Measurements from ENCODE around the gene NT5M.
"Not testable (repeated sequence)": the region's sequence is repeated elsewhere in the genome, so short reads cannot be mapped to it uniquely, and the experiment has no call there.

NT5M gene

GRCh38 chr17:17300624-17301568 is 2.3 kb upstream of the NT5M start:
- peak overlapping the region; percentile 5 for H3K27ac ChIP-seq
- no peak for TF ChIP-seq CTCF (IDR thresholded peaks at IDR 0.05)
- H3K36me3 ChIP-seq (ENCODE audit: control insufficient read depth, insufficient read depth, low read length): no peaks in the 10 kb centered on the region
- no peak overlapping the region for H3K4me2 ChIP-seq (ENCODE audit: low read length)
- H3K27me3 ChIP-seq (ENCODE audit: control insufficient read depth, insufficient read depth, low read length): no peaks in the 10 kb centered on the region
- H3K4me1 ChIP-seq: peaks cover 6% of the 10 kb centered on the region
- no peak overlapping the region for H3K9ac ChIP-seq
- H2AFZ ChIP-seq: peak overlapping the region; percentile 89
- no peaks in the 10 kb centered on the region for H3K9me3 ChIP-seq (ENCODE audit: control insufficient read depth, low read length)
- H3K4me3 ChIP-seq (ENCODE audit: low read depth, low read length): no peak overlapping the region
- H3K79me2 ChIP-seq: no peaks in the 10 kb centered on the region

- H3K4me2 ChIP-seq (ENCODE audit: low read length); H2AFZ ChIP-seq; H3K27me3 ChIP-seq (ENCODE audit: control insufficient read depth, insufficient read depth, low read length); H3K79me2 ChIP-seq; H3K4me3 ChIP-seq (ENCODE audit: low read depth, low read length); H3K27ac ChIP-seq; H3K9me3 ChIP-seq (ENCODE audit: control insufficient read depth, low read length); H3K9ac ChIP-seq; H3K36me3 ChIP-seq (ENCODE audit: control insufficient read depth, insufficient read depth, low read length); H3K4me1 ChIP-seq: not testable (repeated sequence)
Observed at GRCh38 chr17:17301659-17302058, 1.5 kb upstream of the NT5M start.

- no peak for TF ChIP-seq CTCF (IDR thresholded peaks at IDR 0.05)
- no peaks in the 10 kb centered on the region for H3K9me3 ChIP-seq (ENCODE audit: control insufficient read depth, low read length)
- H3K4me2 ChIP-seq (ENCODE audit: low read length): peak overlapping the region; percentile 92
- peak overlapping the region; percentile 56 for H3K4me3 ChIP-seq (ENCODE audit: low read depth, low read length)
- H3K27me3 ChIP-seq (ENCODE audit: control insufficient read depth, insufficient read depth, low read length): no peaks in the 10 kb centered on the region
- H3K27ac ChIP-seq: peak overlapping the region; percentile 54
- no peaks in the 10 kb centered on the region for H3K36me3 ChIP-seq (ENCODE audit: control insufficient read depth, insufficient read depth, low read length)
- H3K79me2 ChIP-seq: no peaks in the 10 kb centered on the region
- H3K9ac ChIP-seq: no peak overlapping the region
- H3K4me1 ChIP-seq: peaks cover 6% of the 10 kb centered on the region
- H2AFZ ChIP-seq: peak overlapping the region; percentile 98
Observed at GRCh38 chr17:17303847-17304490, 796 bp downstream of the NT5M start.

GRCh38 chr17:17304521-17304985 is 1.4 kb downstream of the NT5M start:
- Histone ChIP-seq H3K4me3 (ENCODE audit: low read depth, low read length) (peak overlapping the region; percentile 56), H2AFZ (peak overlapping the region; percentile 98), H3K4me2 (ENCODE audit: low read length) (peak overlapping the region; percentile 92), H3K79me2 (no peaks in the 10 kb centered on the region), H3K27me3 (ENCODE audit: control insufficient read depth, insufficient read depth, low read length) (no peaks in the 10 kb centered on the region), H3K36me3 (ENCODE audit: control insufficient read depth, insufficient read depth, low read length) (no peaks in the 10 kb centered on the region), H3K4me1 (peaks cover 6% of the 10 kb centered on the region), H3K9ac (no peak overlapping the region), H3K27ac (no peak overlapping the region), H3K9me3 (ENCODE audit: control insufficient read depth, low read length) (no peaks in the 10 kb centered on the region)
- no peak for TF ChIP-seq CTCF (IDR thresholded peaks at IDR 0.05)

GRCh38 chr17:17305281-17305801 is 2.2 kb downstream of the NT5M start:
- no peak overlapping the region for H3K4me3 ChIP-seq (ENCODE audit: low read depth, low read length)
- peaks cover 6% of the 10 kb centered on the region for H3K4me1 ChIP-seq
- H3K27ac ChIP-seq: no peak overlapping the region
- H3K36me3 ChIP-seq (ENCODE audit: control insufficient read depth, insufficient read depth, low read length): no peaks in the 10 kb centered on the region
- no peaks in the 10 kb centered on the region for H3K79me2 ChIP-seq
- no peak overlapping the region for H2AFZ ChIP-seq
- no peaks in the 10 kb centered on the region for H3K9me3 ChIP-seq (ENCODE audit: control insufficient read depth, low read length)
- H3K27me3 ChIP-seq (ENCODE audit: control insufficient read depth, insufficient read depth, low read length): no peaks in the 10 kb centered on the region
- no peak overlapping the region for H3K9ac ChIP-seq
- H3K4me2 ChIP-seq (ENCODE audit: low read length): no peak overlapping the region
- no peak for TF ChIP-seq CTCF (IDR thresholded peaks at IDR 0.05)

Measured in parathyroid adenoma (tissue), 2 donors.